Measurements from ENCODE around the gene SIGLEC1.

The SIGLEC1 gene

GRCh38 chr20:3678198-3678597 is 34.2 kb downstream of the SIGLEC1 start:
- TF ChIP-seq CTCF (IDR thresholded peaks at IDR 0.05; ENCODE audit: insufficient read depth, low read depth, low read length, missing control alignments) = no peak
- no peak overlapping the region for H3K4me3 ChIP-seq (ENCODE audit: low read depth, low read length)
- no peak for DNase-seq (ENCODE audit: low read depth)

- no peak for DNase-seq (ENCODE audit: low read depth)
- H3K4me3 ChIP-seq (ENCODE audit: low read depth, low read length) = no peak overlapping the region
- TF ChIP-seq CTCF (IDR thresholded peaks at IDR 0.05; ENCODE audit: insufficient read depth, low read depth, low read length, missing control alignments) = no peak
Observed at GRCh38 chr20:3677733-3678132, 34.7 kb downstream of the SIGLEC1 start.

GRCh38 chr20:3674995-3675900 is 37.2 kb downstream of the SIGLEC1 start:
- DNase-seq (ENCODE audit: low read depth) = no peak
- no peak overlapping the region for H3K4me3 ChIP-seq (ENCODE audit: low read depth, low read length)
- TF ChIP-seq CTCF (IDR thresholded peaks at IDR 0.05; ENCODE audit: insufficient read depth, low read depth, low read length, missing control alignments) = no peak

- DNase-seq (ENCODE audit: low read depth) = no peak
- no peak for TF ChIP-seq CTCF (IDR thresholded peaks at IDR 0.05; ENCODE audit: insufficient read depth, low read depth, low read length, missing control alignments)
Observed at GRCh38 chr20:3674447-3674846, 38.0 kb downstream of the SIGLEC1 start.

GRCh38 chr20:3673221-3674070 is 39.0 kb downstream of the SIGLEC1 start:
- TF ChIP-seq CTCF (IDR thresholded peaks at IDR 0.05; ENCODE audit: insufficient read depth, low read depth, low read length, missing control alignments) = no peak
- no peak for DNase-seq (ENCODE audit: low read depth)
- H3K4me3 ChIP-seq (ENCODE audit: low read depth, low read length) = no peak overlapping the region

More at GRCh38 chr20:3674447-3674846, 38.0 kb downstream of the SIGLEC1 start:
- no peak overlapping the region for H3K4me3 ChIP-seq (ENCODE audit: low read depth, low read length)

GRCh38 chr20:3672547-3673171 is 39.7 kb downstream of the SIGLEC1 start:
- no peak for DNase-seq (ENCODE audit: low read depth)
- no peak for TF ChIP-seq CTCF (IDR thresholded peaks at IDR 0.05; ENCODE audit: insufficient read depth, low read depth, low read length, missing control alignments)
- H3K4me3 ChIP-seq (ENCODE audit: low read depth, low read length) = no peak overlapping the region
